GM18520 (cell line): ENCODE results near the gene IMMT.

Experiments
- ATAC-seq: cut with Tn5 transposase; IDR thresholded peaks from one replicate; pipeline ENCODE4 v1.9.1; 2021; ENCODE audit not compliant: unreplicated experiment

IMMT gene

GRCh38 chr2:86094229-86094628, 101.0 kb downstream of the IMMT start:
- no peak for ATAC-seq
